Activated CD4-positive, alpha-beta T cell treated with anti-CD3 and anti-CD28 coated beads, Interleukin-2, Interleukin-4, amounts not matched to agents 100 ng/mL and 50 ng/mL, durations not matched to agents 16 hours and 8 hours (primary cell): ENCODE results near the gene NKIRAS1.

Experiments used
- DNase-seq: peaks from one replicate; pipeline ENCODE4 v3.0.0-alpha.2; 2020; ENCODE audit warnings: low spot score

Gene NKIRAS1

GRCh38 chr3:23916886-23917678 is at the start of gene NKIRAS1, which contains the start of gene RPL15:
Gene NKIRAS1, minus strand, starts transcription at chr3:23916990. Its CDS starts 6,086 bp downstream, at chr3:23910904.
Gene RPL15, plus strand, starts transcription at chr3:23917132. Its CDS starts 728 bp downstream, at chr3:23917860.
- peak; percentile 98 for DNase-seq

- no peak for DNase-seq
These were observed 49.5 kb upstream of the NKIRAS1 start for GRCh38 chr3:23966328-23966727.

DNA sequence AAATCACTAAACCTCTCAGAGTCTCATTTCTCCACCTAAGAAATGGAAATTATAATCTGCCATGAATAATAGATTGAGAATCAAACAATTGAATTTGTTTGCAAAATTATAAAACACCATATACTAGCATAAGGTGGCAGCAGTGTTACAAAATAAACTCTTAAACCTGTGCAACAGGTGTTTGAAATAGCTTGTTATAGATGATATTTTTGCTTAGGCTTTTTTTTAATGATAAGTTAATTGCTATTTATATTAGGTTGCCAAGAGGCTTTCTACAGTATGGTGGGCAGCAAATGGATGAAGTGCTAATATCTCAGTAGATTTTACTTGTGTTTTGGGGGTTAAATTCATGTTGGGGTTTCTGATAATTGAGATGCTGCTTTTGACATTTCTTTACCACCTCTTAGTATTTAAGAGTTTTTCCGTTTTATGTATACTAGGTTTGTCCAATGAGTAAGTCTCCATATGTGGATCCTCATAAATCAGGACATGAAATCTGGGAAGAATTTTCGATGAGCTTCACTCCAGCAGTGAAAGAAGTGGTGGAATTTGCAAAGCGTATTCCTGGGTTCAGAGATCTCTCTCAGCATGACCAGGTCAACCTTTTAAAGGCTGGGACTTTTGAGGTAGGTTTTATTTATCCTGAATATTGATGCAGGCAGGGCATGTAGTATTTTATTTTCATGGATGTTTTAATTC is 47.9 kb upstream of the NKIRAS1 start:
- no peak for DNase-seq

- DNase-seq = no peak
These were observed 45.1 kb upstream of the NKIRAS1 start for GRCh38 chr3:23961913-23962312.

- no peak for DNase-seq
These were observed 44.3 kb upstream of the NKIRAS1 start for GRCh38 chr3:23961066-23961465.

DNA sequence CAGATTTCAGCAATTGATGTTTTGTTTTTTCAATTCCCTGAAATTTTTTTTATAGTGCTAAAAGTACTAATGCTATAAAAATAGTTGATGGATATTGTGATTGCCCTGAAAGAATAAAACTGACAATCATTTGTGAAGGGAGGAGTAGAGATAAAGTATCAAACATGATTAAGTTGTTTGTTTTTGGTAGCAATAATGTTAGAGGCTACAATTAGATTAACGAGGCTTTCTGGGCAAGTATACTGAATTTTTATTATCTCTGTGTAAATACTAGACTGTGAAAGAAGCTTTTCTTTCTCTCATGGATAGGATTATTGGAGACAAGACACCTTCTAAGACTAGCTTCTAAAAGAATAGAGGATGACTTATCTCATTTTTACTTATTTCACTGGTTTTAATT is 43.9 kb upstream of the NKIRAS1 start:
- DNase-seq = no peak

GRCh38 chr3:23959135-23959900 is 42.5 kb upstream of the NKIRAS1 start:
- DNase-seq = peak; percentile 57

GRCh38 chr3:23956701-23957100 is 39.9 kb upstream of the NKIRAS1 start:
- DNase-seq = no peak

DNA sequence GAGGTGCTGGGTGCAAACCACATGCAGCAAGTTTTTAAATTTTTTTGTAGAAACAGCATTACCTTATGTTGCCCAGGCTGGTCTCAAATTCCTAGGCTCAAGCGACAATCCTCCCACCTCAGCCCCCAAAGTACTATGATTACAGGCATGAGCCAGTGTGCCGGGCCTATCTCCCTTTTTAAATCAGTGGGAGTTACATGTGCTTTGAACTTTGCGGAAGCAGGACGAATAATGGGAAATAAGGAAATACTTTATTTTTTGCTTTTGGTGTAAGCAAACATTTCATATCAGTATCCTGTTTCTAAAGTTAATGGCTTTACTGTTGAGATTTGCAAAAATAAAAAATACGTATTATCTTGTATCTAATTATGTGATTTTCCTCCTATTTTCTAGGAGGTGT is 37.4 kb upstream of the NKIRAS1 start:
- no peak for DNase-seq

DNA sequence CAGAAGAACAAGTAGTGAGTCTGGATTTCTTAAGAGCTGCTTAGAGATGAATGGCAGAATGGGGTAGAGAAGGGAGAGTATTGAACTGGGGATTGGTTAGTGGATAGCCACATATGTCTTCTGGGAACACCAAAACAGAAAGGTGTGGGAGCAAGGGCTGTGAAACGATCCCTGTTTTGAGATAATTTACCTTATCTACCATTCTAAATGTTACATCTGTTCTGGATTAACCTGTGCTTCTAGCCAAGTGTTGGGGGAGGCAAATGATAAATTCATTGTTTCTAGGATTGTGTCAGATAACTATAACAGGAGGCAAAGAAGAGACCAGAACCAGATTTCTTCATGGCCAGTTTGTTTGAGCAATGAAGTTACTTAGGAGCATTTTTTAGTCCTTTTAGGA is 36.7 kb upstream of the NKIRAS1 start:
- DNase-seq = no peak

DNA sequence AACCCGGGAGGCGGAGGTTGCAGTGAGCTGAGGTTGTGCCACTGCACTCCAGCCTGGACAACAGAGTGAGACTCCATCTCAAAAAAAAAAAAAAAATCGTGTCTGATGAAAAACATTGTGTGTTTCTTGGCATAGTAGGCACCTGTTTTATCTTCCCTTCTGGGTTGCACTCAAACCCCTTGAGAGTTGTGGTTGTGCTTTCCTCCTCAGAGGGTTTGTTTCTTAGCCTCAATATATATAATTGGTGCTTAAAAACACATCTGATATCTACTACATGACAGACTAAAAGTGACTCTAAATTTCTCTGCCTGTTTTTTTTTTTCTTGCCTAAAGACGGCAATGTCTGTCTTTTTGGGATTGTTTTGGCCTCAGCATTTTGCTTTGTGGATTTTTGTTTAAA is 35.9 kb upstream of the NKIRAS1 start:
- DNase-seq = no peak

- no peak for DNase-seq
These were observed 33.5 kb upstream of the NKIRAS1 start for GRCh38 chr3:23950293-23950692.

GRCh38 chr3:23949784-23950183 is 33.0 kb upstream of the NKIRAS1 start:
- no peak for DNase-seq

DNA sequence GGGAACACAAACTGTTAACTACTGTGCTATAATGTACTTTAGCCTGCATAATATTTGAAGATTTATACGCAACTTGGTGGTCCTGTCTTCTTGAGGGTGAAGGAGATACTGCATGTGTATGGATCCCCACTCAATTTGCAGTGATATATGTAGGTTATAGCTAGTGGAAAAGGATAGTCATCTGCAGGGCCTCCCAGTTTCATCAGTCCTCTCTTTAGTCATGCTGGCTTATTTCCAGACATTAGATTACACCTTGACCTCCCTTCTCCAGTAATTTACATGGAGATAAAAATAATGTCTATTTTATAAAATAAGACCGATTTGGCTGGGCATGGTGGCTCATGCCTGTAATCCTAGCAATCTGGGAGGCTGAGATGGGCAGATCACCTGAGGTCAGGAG is 32.0 kb upstream of the NKIRAS1 start:
- no peak for DNase-seq

- DNase-seq = peak; percentile 94
These were observed 29.3 kb upstream of the NKIRAS1 start for GRCh38 chr3:23945913-23946687.

DNA sequence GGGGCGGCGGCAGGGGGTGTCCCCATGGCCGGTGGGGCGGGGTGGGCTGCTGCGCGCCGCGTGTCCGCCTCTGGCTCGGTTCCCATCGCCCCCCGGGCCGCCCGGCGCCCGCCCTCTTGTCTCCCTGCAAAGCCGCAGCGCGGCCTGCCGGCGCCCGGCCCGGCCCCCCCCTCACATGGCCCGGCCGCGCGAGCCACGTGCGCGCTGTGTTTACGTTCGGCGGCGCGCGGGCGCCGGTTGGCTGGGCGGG is 28.8 kb upstream of the NKIRAS1 start:
- DNase-seq = no peak

GRCh38 chr3:23944861-23945662 is 28.3 kb upstream of the NKIRAS1 start, which contains the start of gene NR1D2:
Gene NR1D2, plus strand, starts transcription at chr3:23945286. Its CDS starts 293 bp downstream, at chr3:23945579.
- DNase-seq = peak; percentile 67

DNA sequence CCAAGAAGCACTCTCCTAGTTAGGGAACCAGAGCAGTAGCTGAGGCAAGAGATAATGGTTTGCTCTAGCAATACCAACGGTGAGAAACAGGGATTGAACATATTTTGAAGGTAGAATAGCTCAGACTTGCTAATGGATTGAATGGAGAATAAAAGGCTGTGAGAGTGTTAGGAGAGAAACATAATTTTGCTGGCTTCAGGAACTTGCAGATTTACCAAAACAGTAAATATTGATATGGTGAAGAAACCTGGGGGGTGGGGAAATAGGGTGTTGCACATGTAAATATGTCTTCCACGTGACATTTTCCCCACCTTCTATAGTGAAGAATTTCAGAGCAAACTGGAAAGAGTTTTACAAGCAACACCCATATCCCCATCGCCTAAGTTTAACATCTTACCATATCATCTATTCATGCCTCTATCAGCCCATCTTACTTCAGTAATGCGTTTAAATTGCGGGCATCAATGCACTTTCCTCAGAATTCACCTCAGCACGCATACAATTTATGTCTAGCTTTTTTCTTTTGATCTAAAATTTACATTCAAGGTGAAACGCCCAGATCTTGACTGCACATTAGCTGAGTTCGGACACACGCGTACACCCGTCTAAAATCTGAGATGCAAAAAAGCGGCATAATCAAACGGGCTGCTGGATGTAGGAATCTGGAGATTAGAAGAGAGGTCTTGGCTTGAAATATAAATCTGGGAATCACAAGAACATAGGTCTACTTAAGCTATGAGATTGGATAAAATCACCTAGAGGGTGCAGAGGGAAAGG is 27.4 kb upstream of the NKIRAS1 start:
- no peak for DNase-seq

DNA sequence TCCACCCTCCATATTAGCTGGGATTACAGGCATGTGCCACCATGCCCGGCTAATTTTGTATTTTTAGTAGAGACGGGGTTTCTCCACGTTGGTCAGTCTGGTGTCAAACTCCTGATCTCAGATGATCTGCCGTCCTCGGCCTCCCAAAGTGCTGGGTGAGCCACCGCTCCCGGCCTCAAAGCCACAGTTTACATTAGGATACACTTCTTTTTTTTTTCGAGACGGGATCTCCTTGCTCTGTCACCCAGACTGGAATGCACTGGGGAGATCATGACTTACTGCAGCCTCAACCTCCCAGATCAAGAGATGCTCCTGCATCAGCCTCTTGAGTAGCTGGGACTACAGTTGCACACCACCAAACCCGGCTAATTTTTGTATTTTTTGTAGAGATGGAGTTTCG is 25.8 kb upstream of the NKIRAS1 start:
- no peak for DNase-seq

DNA sequence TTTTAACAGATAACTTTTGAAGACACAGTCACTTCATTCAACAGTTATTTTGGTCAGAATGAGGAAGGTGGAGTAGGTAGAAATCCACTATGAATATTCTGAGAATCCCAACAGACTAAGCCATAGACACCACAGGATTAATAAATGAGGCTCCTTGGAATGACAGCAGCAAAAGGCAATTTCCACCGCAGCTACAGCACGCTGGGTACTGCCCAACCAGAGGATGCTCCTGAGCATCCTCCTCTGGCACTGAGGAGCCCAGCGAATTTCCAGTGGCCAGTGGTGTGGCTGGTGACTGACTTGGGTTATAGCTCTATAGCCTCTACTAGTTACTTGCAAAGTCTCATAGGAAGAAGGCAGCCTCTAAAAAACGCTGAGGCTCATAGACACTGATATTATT is 24.6 kb upstream of the NKIRAS1 start:
- no peak for DNase-seq
